Amygdala (tissue), 56 donors: Measurements from ENCODE around the gene KIAA1586.
"Not testable (repeated sequence)": the region's sequence is repeated elsewhere in the genome, so short reads cannot be mapped to it uniquely, and the experiment has no call there.

ENCODE experiments used
- DNase-seq, 56 donors: peaks; one replicate each; lab custom pipeline; 2025; lab: John Stamatoyannopoulos, UW

KIAA1586 gene

GRCh38 chr6:57044568-57044967, 1.9 kb upstream of the KIAA1586 start:
- no peak for DNase-seq

DNA sequence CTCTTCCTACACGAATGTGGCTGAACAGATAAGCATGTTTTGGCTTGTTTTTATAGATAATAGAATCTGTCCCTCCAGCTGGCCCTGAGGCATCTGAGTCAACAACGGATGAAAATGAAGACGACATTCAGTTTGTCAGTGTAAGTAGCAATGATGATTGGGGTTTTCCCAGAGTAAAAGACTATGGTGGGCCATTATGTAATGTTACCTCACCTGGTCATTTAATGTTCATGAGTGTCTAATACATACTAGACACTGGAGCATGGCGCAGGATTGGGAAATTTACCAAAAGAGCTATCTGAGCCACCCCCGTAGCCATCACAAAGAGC, 728 bp downstream of the KIAA1586 start:
- not testable (repeated sequence) for DNase-seq

DNA sequence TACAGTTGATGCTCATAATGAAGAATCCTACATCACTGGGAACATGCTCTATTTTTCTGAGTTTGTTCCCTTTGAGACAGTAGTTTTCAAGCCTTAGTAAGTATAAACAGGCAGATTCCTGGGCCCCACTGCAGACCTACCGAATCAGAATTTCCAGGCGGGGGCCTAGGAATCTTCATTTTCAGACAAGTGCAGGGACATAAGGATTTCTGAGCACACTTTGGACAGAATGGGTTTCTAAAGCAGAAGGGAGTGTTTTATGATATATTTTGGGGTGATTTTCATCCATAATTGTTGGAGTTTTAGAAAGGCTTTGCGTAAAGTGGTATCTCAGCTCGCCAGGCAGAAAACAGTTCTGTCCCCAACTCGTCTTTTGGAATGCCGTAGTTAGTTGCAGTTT, 1.4 kb downstream of the KIAA1586 start:
- DNase-seq = not testable (repeated sequence)

DNA sequence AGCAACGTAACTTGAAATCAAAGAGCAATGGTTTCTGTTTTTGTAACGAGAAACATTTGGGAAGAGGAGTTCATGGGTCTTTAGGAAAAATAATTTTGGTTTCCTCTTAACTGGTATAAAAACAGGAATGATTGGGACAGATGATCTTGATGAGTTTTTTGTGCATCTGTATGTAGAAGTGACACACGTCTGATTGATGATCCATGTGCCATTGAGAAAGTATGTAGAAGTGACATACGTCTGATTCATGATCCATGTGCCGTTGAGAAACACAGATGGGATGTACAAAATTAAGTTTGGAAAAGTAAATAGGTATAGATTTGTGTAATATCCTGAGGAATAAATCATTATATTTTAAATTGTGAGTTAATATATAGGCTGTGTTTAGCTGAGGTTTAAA, 2.1 kb downstream of the KIAA1586 start:
- no peak for DNase-seq

- no peak for DNase-seq
These were observed 17.4 kb downstream of the KIAA1586 start for GRCh38 chr6:57063847-57064246.

DNA sequence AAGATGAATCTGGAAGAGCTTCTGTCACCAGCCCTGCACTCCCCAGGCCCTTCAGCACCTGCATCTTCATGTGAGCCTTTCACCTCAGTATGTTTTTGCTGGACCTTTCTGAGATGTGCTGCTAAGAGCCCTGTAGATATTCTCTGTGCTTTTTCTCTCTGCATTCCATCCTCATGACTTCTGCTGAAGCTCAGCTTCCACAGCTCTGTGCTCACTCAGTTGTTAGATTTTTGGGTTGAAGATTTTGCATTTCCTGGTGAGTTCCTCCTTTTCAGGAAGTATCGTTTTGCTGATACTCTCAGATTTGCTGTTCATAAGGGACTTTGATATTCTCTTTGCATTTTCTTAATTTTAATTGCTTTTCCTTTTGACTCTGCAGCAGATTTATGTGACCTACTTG, 18.3 kb downstream of the KIAA1586 start:
- DNase-seq = no peak

DNA sequence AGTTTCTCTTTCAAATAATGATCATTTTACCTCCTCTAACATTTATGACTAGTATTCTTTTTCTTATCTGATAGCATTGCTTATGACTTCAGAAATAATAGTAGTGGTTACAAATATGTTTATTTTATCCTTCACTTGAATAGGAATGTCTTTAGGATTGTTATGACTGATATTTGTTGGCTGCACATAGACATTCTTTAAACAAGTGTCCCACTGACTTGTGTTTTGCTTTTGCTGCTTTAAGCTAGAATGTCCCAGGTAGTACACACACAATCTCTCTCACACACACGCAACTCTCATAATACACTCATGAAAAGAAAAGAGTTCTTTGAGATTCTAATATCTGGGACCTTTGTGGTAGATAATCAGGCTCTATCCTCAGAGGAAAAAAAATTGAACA, 21.6 kb downstream of the KIAA1586 start:
- DNase-seq = no peak

DNA sequence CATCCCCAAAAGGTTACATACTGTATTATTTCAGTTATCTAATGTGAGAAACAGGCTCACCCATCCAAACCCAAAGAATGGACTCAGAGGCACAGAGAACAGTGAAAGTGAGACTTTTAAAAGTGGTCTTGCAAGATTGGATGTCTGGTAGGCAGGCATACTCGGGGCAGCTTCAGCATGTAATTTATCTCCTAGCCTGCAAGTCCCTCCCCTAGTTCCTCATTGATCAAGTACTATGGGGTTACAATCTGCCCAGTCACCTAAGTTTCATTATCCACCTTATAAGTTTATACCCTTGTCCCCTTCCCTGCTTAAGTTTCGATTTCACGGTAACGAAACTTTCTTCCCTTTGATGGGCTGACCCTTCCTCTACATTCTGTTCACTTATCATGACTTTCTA, 22.7 kb downstream of the KIAA1586 start:
- no peak for DNase-seq

DNA sequence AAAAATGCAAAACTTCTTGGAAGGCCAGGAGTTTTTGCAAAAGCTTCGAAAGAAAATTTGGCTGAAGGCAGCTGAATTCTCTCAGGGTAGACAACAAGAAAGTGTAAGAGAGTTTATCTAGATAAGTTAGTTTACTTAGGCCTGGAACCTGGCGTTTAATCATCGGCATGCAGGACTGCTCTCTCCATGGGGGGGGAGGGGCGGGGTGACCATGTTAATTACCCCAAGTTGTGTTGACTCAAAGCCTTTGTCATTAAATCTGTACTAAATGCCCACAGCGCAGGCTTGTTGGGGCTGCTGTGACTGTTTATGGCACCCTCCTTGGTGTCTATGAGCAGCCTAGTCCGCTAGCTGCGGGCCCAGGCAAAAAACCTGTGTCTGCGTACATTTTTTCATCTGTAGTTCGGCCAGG, 23.4 kb downstream of the KIAA1586 start:
- DNase-seq = no peak

GRCh38 chr6:57072108-57072507, 25.6 kb downstream of the KIAA1586 start:
- DNase-seq = no peak

DNA sequence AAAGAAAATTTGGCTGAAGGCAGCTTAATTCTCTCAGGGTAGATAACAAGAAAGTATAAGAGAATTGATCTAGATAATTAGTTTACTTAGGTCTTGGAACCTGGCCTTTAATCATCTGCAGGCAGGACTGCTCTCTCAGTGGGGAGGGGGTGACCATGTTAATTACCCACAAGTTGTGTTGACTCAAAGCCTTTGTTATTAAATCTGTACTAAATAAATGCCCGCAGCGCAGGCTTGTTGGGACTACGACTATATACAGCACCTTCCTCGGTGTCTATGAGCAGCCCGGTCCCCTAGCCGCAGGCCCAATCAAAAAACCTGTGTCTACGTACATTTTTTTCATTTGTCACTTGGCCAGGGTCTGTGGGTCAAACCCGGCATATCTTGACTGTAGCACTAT, 27.9 kb downstream of the KIAA1586 start:
- no peak for DNase-seq

GRCh38 chr6:57075092-57075491, 28.6 kb downstream of the KIAA1586 start:
- DNase-seq = no peak

DNA sequence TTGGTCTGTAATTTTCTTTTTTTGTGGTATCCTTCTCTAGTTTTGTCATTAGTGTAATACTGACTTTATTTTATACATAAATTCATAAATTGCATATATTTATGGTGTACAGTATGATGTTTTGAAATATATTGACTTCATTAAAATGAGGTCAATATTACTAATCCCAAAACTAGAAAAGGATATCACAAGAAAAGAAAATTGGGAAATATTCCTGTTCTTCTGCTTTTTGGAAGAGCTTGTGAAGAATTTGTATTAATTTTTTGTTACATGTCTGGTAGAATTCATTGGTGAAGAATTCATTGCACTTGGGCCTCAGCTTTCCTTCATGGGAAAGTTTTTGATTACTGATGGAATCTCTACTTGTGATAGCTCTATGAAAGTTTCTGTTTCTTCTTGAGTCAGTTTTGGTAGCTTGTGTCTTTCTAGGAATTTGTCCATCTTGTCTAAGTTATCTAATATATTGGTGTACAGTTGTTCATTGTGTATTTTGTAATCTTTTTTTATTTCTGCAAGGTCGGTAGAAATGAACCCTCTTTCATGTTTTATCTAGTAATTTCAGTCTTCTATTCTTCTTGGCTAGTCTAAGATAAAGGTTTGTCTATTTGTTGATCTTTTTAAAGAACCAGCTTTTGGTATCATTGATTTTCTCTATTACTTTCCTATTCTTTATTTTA, 32.2 kb downstream of the KIAA1586 start:
- DNase-seq = no peak

DNA sequence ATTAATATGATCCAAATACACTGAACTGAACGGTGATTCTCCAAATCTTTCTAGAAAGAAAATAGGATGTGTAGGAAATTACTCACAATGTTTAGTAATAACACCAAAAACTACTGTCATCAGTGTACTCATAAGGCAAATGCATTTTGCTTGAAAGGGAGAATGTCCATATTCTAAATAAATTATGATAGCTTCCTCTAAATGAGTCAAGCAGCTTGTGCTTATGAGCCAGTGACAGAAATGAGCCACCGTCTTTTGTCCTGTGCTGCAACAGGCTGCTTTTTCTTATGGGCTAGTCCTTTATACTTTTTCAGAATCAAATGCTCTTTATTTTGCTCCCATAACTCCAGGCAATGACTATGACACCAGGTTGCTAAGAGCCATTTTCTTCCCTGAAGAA, 39.0 kb downstream of the KIAA1586 start:
- DNase-seq = no peak

GRCh38 chr6:57086843-57087242, 40.4 kb downstream of the KIAA1586 start:
- DNase-seq = no peak

- DNase-seq = no peak
These were observed 41.4 kb downstream of the KIAA1586 start for GRCh38 chr6:57087916-57088315.

DNA sequence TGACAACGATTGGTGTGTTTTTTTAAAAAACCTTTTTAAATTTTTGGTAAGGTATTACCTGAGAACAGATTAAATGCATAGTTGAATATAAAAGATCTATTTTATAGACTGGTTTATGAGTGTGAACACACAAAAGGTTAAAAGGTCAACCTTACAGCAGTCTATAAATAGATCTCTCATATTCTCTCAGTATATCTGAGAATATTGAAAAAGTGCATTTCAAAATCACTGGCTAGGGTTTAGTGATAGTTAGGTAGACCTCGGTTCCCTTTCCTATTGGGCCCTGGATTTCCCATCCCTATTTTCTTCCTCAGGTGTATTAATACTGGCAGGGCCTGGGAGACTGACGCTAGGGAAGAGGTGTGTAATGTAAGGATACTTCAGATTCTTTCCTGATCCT, 42.8 kb downstream of the KIAA1586 start:
- no peak for DNase-seq

- DNase-seq = peak; percentile 68 to 99 (median 97)
These were observed 43.4 kb downstream of the KIAA1586 start, which contains the start of gene ZNF451 for GRCh38 chr6:57089687-57090457. Gene ZNF451, plus strand, starts transcription at chr6:57090188. Its CDS starts 66 bp downstream, at chr6:57090254.

- not testable (repeated sequence) for DNase-seq
These were observed 44.1 kb downstream of the KIAA1586 start for GRCh38 chr6:57090458-57091067.

DNA sequence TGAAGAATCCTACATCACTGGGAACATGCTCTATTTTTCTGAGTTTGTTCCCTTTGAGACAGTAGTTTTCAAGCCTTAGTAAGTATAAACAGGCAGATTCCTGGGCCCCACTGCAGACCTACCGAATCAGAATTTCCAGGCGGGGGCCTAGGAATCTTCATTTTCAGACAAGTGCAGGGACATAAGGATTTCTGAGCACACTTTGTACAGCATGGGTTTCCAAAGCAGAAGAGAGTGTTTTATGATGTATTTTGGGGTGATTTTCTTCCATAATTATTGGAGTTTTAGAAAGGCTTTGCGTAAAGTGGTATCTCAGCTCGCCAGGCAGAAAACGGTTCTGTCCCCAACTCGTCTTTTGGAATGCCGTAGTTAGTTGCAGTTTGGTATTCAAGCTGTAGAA, 44.9 kb downstream of the KIAA1586 start:
- not testable (repeated sequence) for DNase-seq

- DNase-seq = no peak
These were observed 48.2 kb downstream of the KIAA1586 start for GRCh38 chr6:57094689-57095088.

DNA sequence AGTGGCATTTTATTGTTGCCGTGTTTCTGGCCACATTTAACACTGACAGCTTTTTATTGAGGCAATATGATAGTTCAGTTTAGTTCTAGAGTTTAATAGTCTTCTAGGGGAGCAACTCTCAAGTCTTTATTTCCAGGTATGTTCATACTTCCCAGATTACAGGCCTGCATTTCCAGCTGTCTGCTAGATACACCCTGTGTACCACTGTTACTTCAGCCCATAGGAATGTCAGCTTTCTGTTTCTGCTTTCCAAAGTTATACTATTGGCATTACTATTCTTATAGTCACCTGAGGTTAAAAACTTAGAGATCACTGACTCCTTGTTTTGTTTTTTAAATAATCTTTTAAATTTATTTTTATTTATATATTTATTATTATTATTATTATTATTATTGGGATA, 51.1 kb downstream of the KIAA1586 start:
- DNase-seq = no peak
